ENCODE measurements around the gene UBXN6.

Gene UBXN6

GRCh38 chr19:4455719-4456475 lies 1.7 kb downstream of the UBXN6 start:
- DNase-seq: no peak

- DNase-seq: no peak
These were observed 2.6 kb downstream of the UBXN6 start for GRCh38 chr19:4454747-4455718.

GRCh38 chr19:4453232-4454179 lies 4.1 kb downstream of the UBXN6 start:
- DNase-seq: no peak

- no peak for DNase-seq
These were observed 5.2 kb downstream of the UBXN6 start for GRCh38 chr19:4452230-4452990.

GRCh38 chr19:4449639-4450028 lies 8.0 kb downstream of the UBXN6 start:
- DNase-seq: no peak

- no peak for DNase-seq
These were observed 8.5 kb downstream of the UBXN6 start for GRCh38 chr19:4449022-4449638.

GRCh38 chr19:4448147-4448985 lies 9.2 kb downstream of the UBXN6 start:
- DNase-seq: no peak

GRCh38 chr19:4447327-4448146 lies 10.1 kb downstream of the UBXN6 start:
- no peak for DNase-seq

- DNase-seq: no peak
These were observed 10.8 kb downstream of the UBXN6 start for GRCh38 chr19:4446704-4447200.

GRCh38 chr19:4445963-4446703 lies 11.5 kb downstream of the UBXN6 start:
- no peak for DNase-seq

GRCh38 chr19:4444765-4445741 lies 12.5 kb downstream of the UBXN6 start:
- DNase-seq: no peak

- no peak for DNase-seq
These were observed 13.4 kb downstream of the UBXN6 start for GRCh38 chr19:4443966-4444764.

- no peak for DNase-seq
These were observed 14.4 kb downstream of the UBXN6 start for GRCh38 chr19:4443188-4443587.

GRCh38 chr19:4442819-4443146 lies 14.8 kb downstream of the UBXN6 start:
- DNase-seq: no peak

GRCh38 chr19:4441994-4442818 lies 15.4 kb downstream of the UBXN6 start:
- no peak for DNase-seq

- no peak for DNase-seq
These were observed 18.4 kb downstream of the UBXN6 start for GRCh38 chr19:4439243-4439642.
